Thyroid gland (tissue), 4 donors: ENCODE measurements around the gene MAN1B1. TPM values are rescaled to one million over a fixed set of nuclear protein-coding genes. Genes with fewer than 3 reads are reported as not detected.

ENCODE experiments used
- DNase-seq, 2 donors: peaks; one replicate each; pipeline ENCODE4 v3.0.0-alpha.2; 2019
- H3K27ac ChIP-seq, 3 donors: fragments of 200-600 bp; sonication (generic); 1 replicate in 2 of 3; 2 replicates in 1 of 3; pipeline ENCODE4 v1.5.1; 2016 to 2019; ENCODE audit warnings: mild to moderate bottlenecking in 1 of 3, moderate library complexity in 1 of 3
- H3K27me3 ChIP-seq: fragments of 200-600 bp; sonication (generic); one replicate; pipeline ENCODE4 v1.5.1; 2019
- H3K36me3 ChIP-seq, 2 donors: fragments of 200-600 bp; sonication (generic); one replicate each; pipeline ENCODE4 v1.5.1; 2016 to 2019
- H3K4me1 ChIP-seq, 2 donors: fragments of 200-600 bp; sonication (generic); one replicate each; pipeline ENCODE4 v1.5.1; 2017 to 2019
- H3K4me3 ChIP-seq, 3 donors: fragments of 200-600 bp; sonication (generic); replicated peaks in 1 of 3; 1 replicate in 2 of 3; 2 replicates in 1 of 3; pipeline ENCODE4 v1.5.1; 2016; ENCODE audit warnings: mild to moderate bottlenecking in 1 of 3
- H3K9me3 ChIP-seq: fragments of 200-600 bp; sonication (generic); one replicate; pipeline ENCODE4 v1.5.1; 2017
- CTCF ChIP-seq, 6 experiments: fragments of 200-600 bp in 3 of 6; fragments of 450-650 bp in 3 of 6; sonication (generic) in 3 of 6; IDR thresholded peaks; one replicate each; pipeline ENCODE4 v1.5.1; 2016 to 2019; ENCODE audit warnings: antibody characterized with exemption in 6 of 6, mild to moderate bottlenecking in 2 of 6, inconsistent platforms in 1 of 6, moderate library complexity in 1 of 6
- POLR2A ChIP-seq, 2 donors: fragments of 450-650 bp; IDR thresholded peaks; one replicate each; pipeline ENCODE4 v1.6.1; 2017; ENCODE audit warnings: antibody characterized with exemption in 2 of 2, mild to moderate bottlenecking in 2 of 2, moderate library complexity in 1 of 2
- WGBS, 2 donors: methylation state at CpG; one replicate each; pipeline ENCODE4 v1.1.5; 2017; 5-methylcytosine and 5-hydroxymethylcytosine counted together
- intact Hi-C: fragments of 100-400 bp; cut with DNase I; formaldehyde crosslinking; loops from one replicate; pipeline ENCODE4 v1.15.1; 2023
- total RNA-seq, 4 donors: library from RNA; depleted of rRNA; stranded (reverse); fragments of >200 nt; gene quantifications; one replicate each; pipeline ENCODE4 v1.2.3, GENCODE V29; 2016

The MAN1B1 gene
- total RNA-seq, 4 donors from 2014 or later, result 48.2 to 73.8 (median 67.2) TPM

GRCh38 chr9:137044037-137044436 lies 42.7 kb upstream of the MAN1B1 start:
- intact Hi-C loops, result no loop called here
- 86 to 87% methylated on average over 10 of the region's 12 CpGs for WGBS, 2 donors
- Histone ChIP-seq H3K36me3 (peaks cover 0 to 8% of the 10 kb centered on the region in 2 donors), H3K9me3 (no peaks in the 10 kb centered on the region), H3K4me1 (peaks cover 6 to 19% of the 10 kb centered on the region in 2 donors), H3K4me3 (peak overlapping the region in 1 of 3 donors; percentile 3), H3K27ac (peak overlapping the region in 1 of 3 donors; percentile 48), H3K27me3 (peaks cover 15% of the 10 kb centered on the region)
- DNase-seq, result no peak
- no peak for TF ChIP-seq POLR2A (IDR thresholded peaks at IDR 0.05)
- TF ChIP-seq CTCF (IDR thresholded peaks at IDR 0.05), result no peak

- Histone ChIP-seq H3K27ac (peak overlapping the region in 1 of 3 donors; percentile 48), H3K9me3 (no peaks in the 10 kb centered on the region), H3K4me1 (peaks cover 6 to 19% of the 10 kb centered on the region in 2 donors), H3K27me3 (peaks cover 20% of the 10 kb centered on the region), H3K36me3 (peaks cover 0 to 3% of the 10 kb centered on the region in 2 donors), H3K4me3 (peak overlapping the region in 1 of 3 donors; percentile 37)
- TF ChIP-seq POLR2A (IDR thresholded peaks at IDR 0.05), result no peak
- TF ChIP-seq CTCF (IDR thresholded peaks at IDR 0.05), result no peak
- no peak for DNase-seq
- 45 to 63% methylated on average over 8 to 12 of the region's 18 CpGs for WGBS, 2 donors
- intact Hi-C loops, result no loop called here
Measured at GRCh38 chr9:137044502-137045177, 42.1 kb upstream of the MAN1B1 start.

- no peak for TF ChIP-seq POLR2A (IDR thresholded peaks at IDR 0.05)
- no peak for TF ChIP-seq CTCF (IDR thresholded peaks at IDR 0.05)
- WGBS, 2 donors, result 0 to 2% methylated on average over 23 to 25 of the region's 96 CpGs
- peak overlapping the region in 1 of 3 donors; percentile 24 for H3K27ac ChIP-seq
- DNase-seq, result no peak
- H3K36me3 ChIP-seq, result no peaks in the 10 kb centered on the region
- H3K4me3 ChIP-seq, result peak overlapping the region; percentile 15 to 37 (median 35)
- peaks cover 6 to 19% of the 10 kb centered on the region in 2 donors for H3K4me1 ChIP-seq
- H3K9me3 ChIP-seq, result no peaks in the 10 kb centered on the region
- intact Hi-C loops, result no loop called here
- H3K27me3 ChIP-seq, result peaks cover 20% of the 10 kb centered on the region
Measured at GRCh38 chr9:137045294-137046087, 41.3 kb upstream of the MAN1B1 start.

GRCh38 chr9:137046088-137046787 lies 40.5 kb upstream of the MAN1B1 start, which contains the start of gene NPDC1:
Gene NPDC1 (minus strand): TSS chr9:137046177. CDS start chr9:137045989, 188 bp downstream.
- Histone ChIP-seq H3K27me3 (peaks cover 20% of the 10 kb centered on the region), H3K9me3 (no peaks in the 10 kb centered on the region), H3K4me3 (peak within 1 kb of the TSS; percentile 15 to 37 (median 35)), H3K27ac (peak within 1 kb of the TSS in 1 of 3 donors; percentile 56), H3K4me1 (peaks cover 6 to 19% of the 10 kb centered on the region in 2 donors), H3K36me3 (no peaks in the 10 kb centered on the region)
- WGBS, 2 donors, result 1% methylated on average over 24 to 26 of the region's 57 CpGs
- TF ChIP-seq POLR2A (IDR thresholded peaks at IDR 0.05), result no peak
- TF ChIP-seq CTCF (IDR thresholded peaks at IDR 0.05), result peak; percentile 59 to 88 (median 76)
- peak; percentile 86 for DNase-seq
- intact Hi-C loops, result no loop called here
